A549 treated with CORT108297 at 1 μM for 4 hours (cell line): ENCODE data around the gene CDR2L. TPM values are rescaled to one million over a fixed set of nuclear protein-coding genes. Genes with fewer than 3 reads are reported as not detected.

Experiments
- total RNA-seq: library from RNA; stranded (reverse); fragments of 200-300 nt; extraction: Qiagen RNA extraction; gene quantifications from 5 replicates; pipeline ENCODE4 v1.2.3, GENCODE V29; 2022

CDR2L gene
- total RNA-seq, result 37.1 to 57.1 TPM (median 52.4 TPM) in 5 replicates

GRCh38 chr17:74987418-74987908, at the start of gene CDR2L:
CDR2L (plus strand) TSS chr17:74987632; CDS start chr17:74988044, 412 bp downstream.

DNA sequence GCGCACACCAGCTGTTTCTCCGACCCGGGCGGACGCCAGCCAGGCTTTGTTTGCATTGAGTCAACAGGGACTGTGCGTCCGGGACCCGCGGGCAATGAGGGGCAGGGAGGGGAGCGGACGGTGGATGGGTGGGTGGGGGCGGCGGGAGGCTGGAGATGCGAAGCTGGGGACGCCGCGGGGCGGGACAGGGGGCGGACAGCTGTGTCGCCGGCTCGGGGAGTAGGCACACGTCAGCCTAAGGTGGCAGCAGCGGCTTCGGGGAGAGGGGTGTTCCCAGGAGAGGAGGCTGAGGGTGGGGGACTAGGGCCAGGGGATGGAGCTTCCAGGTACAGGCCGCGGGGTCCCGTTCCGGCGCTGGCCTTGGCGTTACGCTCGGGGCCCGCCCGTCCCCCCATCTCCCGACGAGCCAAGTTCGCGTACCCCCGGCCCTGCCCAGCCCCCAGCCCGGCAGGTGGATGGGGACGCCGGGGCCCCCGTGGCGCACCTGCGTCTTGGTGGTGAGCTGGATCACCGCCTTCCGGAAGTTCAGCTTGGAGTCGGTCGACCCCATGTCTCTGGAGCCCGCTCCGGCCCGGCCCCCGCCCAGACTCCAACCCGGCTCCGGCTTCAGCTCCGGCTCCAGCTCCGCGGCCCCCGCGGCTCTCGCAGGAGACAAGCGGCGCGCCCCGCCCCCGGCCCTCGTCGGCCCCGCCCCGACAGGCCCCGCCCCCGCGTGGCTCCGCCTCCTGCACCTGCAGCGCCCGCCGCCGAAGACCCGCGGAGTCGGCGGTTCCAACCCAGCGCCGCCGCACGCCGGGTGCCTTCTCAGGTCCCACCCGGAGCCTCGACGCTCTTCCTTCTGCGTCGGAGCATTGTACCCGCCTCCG, 15.1 kb upstream of the CDR2L start, which contains the start of gene HID1:
Gene HID1, minus strand, starts transcription at position 653 of the 866 bp plus-strand sequence. Its CDS starts 103 bp downstream, at position 550.

GRCh38 chr17:75012346-75013091, 25.1 kb downstream of the CDR2L start, which contains the start of gene MRPL58:
MRPL58 (plus strand) TSS chr17:75012670; CDS start chr17:75012687, 17 bp downstream.

GRCh38 chr17:75046407-75047289, 59.2 kb downstream of the CDR2L start, which contains the start of the genes ATP5PD and KCTD2:
ATP5PD (minus strand) TSS chr17:75046969; CDS start chr17:75042650, 4,319 bp downstream.
KCTD2 (plus strand) TSS chr17:75047225; CDS start chr17:75047251, 26 bp downstream.

Other genes with a start within 250 kb of the CDR2L start
- gene NHERF1, start 239.0 kb upstream of the CDR2L start, total RNA-seq, result 35.3 to 45.9 TPM (median 44.4 TPM) in 5 replicates
- 52.9 to 62.5 TPM (median 57.2 TPM) in 5 replicates for gene NAT9, start 211.3 kb upstream of the CDR2L start, total RNA-seq
- 0.07 to 0.61 TPM (median 0.24 TPM) in 5 replicates for gene GRIN2C, start 127.7 kb upstream of the CDR2L start, total RNA-seq
- gene FDXR, start 114.6 kb upstream of the CDR2L start, total RNA-seq, result 48.6 to 77.1 TPM (median 65.5 TPM) in 5 replicates
- 0.06 to 0.12 TPM in 2 of 5 replicates, not detected in the others for gene FADS6, start 94.0 kb upstream of the CDR2L start, total RNA-seq
- 0.03 to 0.11 TPM (median 0.08 TPM) in 5 replicates for gene USH1G, start 64.4 kb upstream of the CDR2L start, total RNA-seq
- gene OTOP2, start 63.4 kb upstream of the CDR2L start, total RNA-seq, result 0.05 to 0.08 TPM (median 0.05 TPM) in 4 of 5 replicates, not detected in the other
- gene OTOP3, start 51.7 kb upstream of the CDR2L start, total RNA-seq, result 0.05 TPM in 1 of 5 replicates, not detected in the others
- 6.0 to 9.9 TPM (median 9.0 TPM) in 5 replicates for gene HID1, start 14.9 kb upstream of the CDR2L start, total RNA-seq
- 76.4 to 81.8 TPM (median 77.9 TPM) in 5 replicates for gene MRPL58, start 25.0 kb downstream of the CDR2L start, total RNA-seq
- 451 to 583 TPM (median 485 TPM) in 5 replicates for gene ATP5PD, start 59.3 kb downstream of the CDR2L start, total RNA-seq
- 27.7 to 31.5 TPM (median 29.5 TPM) in 5 replicates for gene KCTD2, start 59.6 kb downstream of the CDR2L start, total RNA-seq
- 18.6 to 35.9 TPM (median 32.2 TPM) in 5 replicates for gene SLC16A5, start 100.3 kb downstream of the CDR2L start, total RNA-seq
- 17.3 to 22.0 TPM (median 18.5 TPM) in 5 replicates for gene ARMC7, start 122.3 kb downstream of the CDR2L start, total RNA-seq
- gene NT5C, start 144.1 kb downstream of the CDR2L start, total RNA-seq, result 73.4 to 135 TPM (median 133 TPM) in 5 replicates
- gene JPT1, start 166.9 kb downstream of the CDR2L start, total RNA-seq, result 762 to 868 TPM (median 811 TPM) in 5 replicates
- gene SUMO2, start 195.3 kb downstream of the CDR2L start, total RNA-seq, result 366 to 386 TPM (median 369 TPM) in 5 replicates
- gene NUP85, start 218.0 kb downstream of the CDR2L start, total RNA-seq, result 91.8 to 113 TPM (median 102 TPM) in 5 replicates